PFSK-1 (cell line): ENCODE data around the gene CCRL2.

ENCODE experiments used
- POLR2AphosphoS5 ChIP-seq: IDR thresholded peaks from 2 replicates; pipeline ENCODE4 v1.6.1; 2012; ENCODE audit warnings: low read depth, mild to moderate bottlenecking, control low read depth, low read length, moderate library complexity
- REST ChIP-seq, 2 experiments: IDR thresholded peaks; 2 replicates each; pipeline versions ENCODE4 v1.6.1 to v1.8.0; 2011 to 2012; ENCODE audit warnings: low read depth in 2 of 2, low read length in 2 of 2, control low read depth in 1 of 2, inconsistent platforms in 1 of 2, mild to moderate bottlenecking in 1 of 2, moderate library complexity in 1 of 2; ENCODE audit not compliant: insufficient read depth in 1 of 2
- SIN3A ChIP-seq: IDR thresholded peaks from 2 replicates; pipeline ENCODE4 v1.6.1; 2012; ENCODE audit warnings: mild to moderate bottlenecking, low read length, moderate library complexity, borderline replicate concordance; ENCODE audit not compliant: insufficient read depth

- no peak for TF ChIP-seq SIN3A
- no peak for TF ChIP-seq POLR2AphosphoS5
- TF ChIP-seq REST (IDR thresholded peaks at IDR 0.05; ENCODE audit: insufficient read depth in 1 of 2, low read depth in 2 of 2, low read length in 2 of 2) = no peak
Measured at GRCh38 chr3:46361408-46362283, 45.4 kb upstream of the CCRL2 start.
